Coronary artery (tissue), 2 donors: ENCODE measurements around the gene CDH4.

Source experiments
- DNase-seq: peaks from one replicate; pipeline ENCODE4 v3.0.0-alpha.2; 2017; ENCODE audit warnings: low spot score
- H3K27ac ChIP-seq, 2 donors: fragments of 200-600 bp; sonication (generic); one replicate each; pipeline ENCODE4 v1.5.1; 2016 to 2019
- H3K4me3 ChIP-seq: fragments of 200-600 bp; sonication (generic); 2 replicates; pipeline ENCODE4 v1.5.1; 2016; ENCODE audit warnings: mild to moderate bottlenecking, moderate library complexity
- TF ChIP-seq, protein P1 (sequence below): fragments of 200-600 bp; sonication (generic); IDR thresholded peaks from one replicate; pipeline ENCODE4 v1.5.1; 2019; ENCODE audit warnings: antibody characterized with exemption

The CDH4 gene

GRCh38 chr20:61860260-61860987, 608.4 kb downstream of the CDH4 start:
- H3K27ac ChIP-seq = no peak overlapping the region
- DNase-seq = no peak
- TF ChIP-seq, protein P1, sequence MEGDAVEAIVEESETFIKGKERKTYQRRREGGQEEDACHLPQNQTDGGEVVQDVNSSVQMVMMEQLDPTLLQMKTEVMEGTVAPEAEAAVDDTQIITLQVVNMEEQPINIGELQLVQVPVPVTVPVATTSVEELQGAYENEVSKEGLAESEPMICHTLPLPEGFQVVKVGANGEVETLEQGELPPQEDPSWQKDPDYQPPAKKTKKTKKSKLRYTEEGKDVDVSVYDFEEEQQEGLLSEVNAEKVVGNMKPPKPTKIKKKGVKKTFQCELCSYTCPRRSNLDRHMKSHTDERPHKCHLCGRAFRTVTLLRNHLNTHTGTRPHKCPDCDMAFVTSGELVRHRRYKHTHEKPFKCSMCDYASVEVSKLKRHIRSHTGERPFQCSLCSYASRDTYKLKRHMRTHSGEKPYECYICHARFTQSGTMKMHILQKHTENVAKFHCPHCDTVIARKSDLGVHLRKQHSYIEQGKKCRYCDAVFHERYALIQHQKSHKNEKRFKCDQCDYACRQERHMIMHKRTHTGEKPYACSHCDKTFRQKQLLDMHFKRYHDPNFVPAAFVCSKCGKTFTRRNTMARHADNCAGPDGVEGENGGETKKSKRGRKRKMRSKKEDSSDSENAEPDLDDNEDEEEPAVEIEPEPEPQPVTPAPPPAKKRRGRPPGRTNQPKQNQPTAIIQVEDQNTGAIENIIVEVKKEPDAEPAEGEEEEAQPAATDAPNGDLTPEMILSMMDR = no peak

DNA sequence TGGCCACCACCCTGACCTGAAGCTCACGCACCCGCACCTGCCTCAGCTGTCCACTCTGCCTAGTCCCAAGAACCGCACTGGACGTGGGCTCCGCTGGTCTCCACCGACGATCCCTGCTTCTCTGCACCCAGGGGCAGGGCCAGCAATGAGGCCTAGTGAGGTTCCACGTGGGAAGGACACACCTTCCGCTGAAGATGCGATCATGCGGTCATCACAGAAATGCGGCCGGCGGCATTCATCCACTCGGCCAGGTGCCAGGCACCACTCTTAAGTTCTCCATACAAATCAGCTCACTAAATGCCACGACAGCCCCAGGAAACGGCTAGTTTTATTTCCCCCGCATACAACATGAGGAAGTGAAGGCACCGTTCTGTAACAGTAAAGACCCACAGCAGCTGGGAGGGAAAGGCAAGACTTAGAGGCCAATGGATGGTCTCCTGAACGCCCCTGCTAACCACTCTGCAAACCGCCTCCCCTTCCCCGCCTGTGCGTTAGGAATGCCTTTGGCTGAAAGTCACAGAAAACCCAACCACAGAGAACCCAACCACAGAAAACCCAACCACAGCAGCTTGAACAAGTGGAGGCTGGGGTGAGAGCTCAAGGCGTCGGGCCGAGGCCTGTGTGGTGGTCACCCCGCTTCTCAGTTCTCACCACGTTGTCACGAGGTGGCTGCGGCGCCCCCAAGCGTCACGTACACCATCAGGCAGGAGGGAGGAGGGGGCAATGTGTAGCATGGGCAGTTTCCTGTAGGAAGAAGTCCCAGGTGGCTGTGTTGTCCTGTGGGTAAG, 609.2 kb downstream of the CDH4 start:
- DNase-seq = no peak
- no peak overlapping the region for H3K27ac ChIP-seq
- TF ChIP-seq, protein P1 = no peak
- H3K4me3 ChIP-seq = no peak overlapping the region

More at GRCh38 chr20:61860260-61860987, 608.4 kb downstream of the CDH4 start:
- H3K4me3 ChIP-seq = no peak overlapping the region

GRCh38 chr20:61861858-61862257, 609.8 kb downstream of the CDH4 start:
- no peak for DNase-seq
- TF ChIP-seq, protein P1 = no peak
- Histone ChIP-seq H3K27ac (no peak overlapping the region), H3K4me3 (no peak overlapping the region)

DNA sequence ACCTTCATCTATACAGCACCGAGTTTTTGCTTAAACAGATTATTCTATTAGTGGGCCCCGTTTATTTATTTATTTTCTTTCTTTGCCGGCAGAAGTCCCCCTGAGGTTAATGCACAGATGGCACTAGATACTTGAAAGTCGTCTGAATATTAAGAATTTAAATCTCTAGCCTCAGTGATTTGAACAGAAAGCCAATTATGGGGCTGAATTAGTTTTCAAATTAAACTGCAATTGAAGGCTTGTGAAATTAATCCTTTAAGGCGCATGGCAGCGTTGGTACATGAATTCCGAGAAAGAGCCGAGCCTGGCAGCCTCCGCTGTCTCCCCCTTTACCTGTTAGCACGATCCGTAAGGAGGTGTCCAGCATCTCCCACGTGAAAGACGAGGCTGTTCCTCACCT, 610.8 kb downstream of the CDH4 start:
- Histone ChIP-seq H3K27ac (no peak overlapping the region), H3K4me3 (no peak overlapping the region)
- no peak for DNase-seq
- TF ChIP-seq, protein P1 = no peak

- DNase-seq = no peak
Observed at GRCh38 chr20:61864481-61864880, 612.4 kb downstream of the CDH4 start.

GRCh38 chr20:61865353-61865752, 613.3 kb downstream of the CDH4 start:
- Histone ChIP-seq H3K27ac (no peak overlapping the region), H3K4me3 (no peak overlapping the region)
- TF ChIP-seq, protein P1 = no peak
- no peak for DNase-seq

More at GRCh38 chr20:61864481-61864880, 612.4 kb downstream of the CDH4 start:
- TF ChIP-seq, protein P1 = no peak
- no peak overlapping the region for H3K27ac ChIP-seq
- H3K4me3 ChIP-seq = no peak overlapping the region
